GM13976 (cell line): ENCODE data around the gene IRS2.

Experiments
- DNase-seq: peaks from one replicate; pipeline ENCODE4 v3.0.0; 2012; ENCODE audit warnings: low spot score
- in situ Hi-C: fragments of 300-500 bp; cut with MboI; formaldehyde crosslinking; loops from one replicate; pipeline ENCODE4 v1.12.0; 2022; ENCODE audit warnings: low sequenced_read_pairs, mixed read lengths, inconsistent platforms; ENCODE audit not compliant: unreplicated experiment
- TF ChIP-seq, protein P1 (sequence below): IDR thresholded peaks from 2 replicates; pipeline ENCODE4 v1.5.1; 2012; ENCODE audit warnings: borderline replicate concordance, mild to moderate bottlenecking; ENCODE audit not compliant: insufficient read depth; ENCODE audit errors: extremely low read depth, missing control alignments, control extremely low read depth

IRS2 gene

DNA sequence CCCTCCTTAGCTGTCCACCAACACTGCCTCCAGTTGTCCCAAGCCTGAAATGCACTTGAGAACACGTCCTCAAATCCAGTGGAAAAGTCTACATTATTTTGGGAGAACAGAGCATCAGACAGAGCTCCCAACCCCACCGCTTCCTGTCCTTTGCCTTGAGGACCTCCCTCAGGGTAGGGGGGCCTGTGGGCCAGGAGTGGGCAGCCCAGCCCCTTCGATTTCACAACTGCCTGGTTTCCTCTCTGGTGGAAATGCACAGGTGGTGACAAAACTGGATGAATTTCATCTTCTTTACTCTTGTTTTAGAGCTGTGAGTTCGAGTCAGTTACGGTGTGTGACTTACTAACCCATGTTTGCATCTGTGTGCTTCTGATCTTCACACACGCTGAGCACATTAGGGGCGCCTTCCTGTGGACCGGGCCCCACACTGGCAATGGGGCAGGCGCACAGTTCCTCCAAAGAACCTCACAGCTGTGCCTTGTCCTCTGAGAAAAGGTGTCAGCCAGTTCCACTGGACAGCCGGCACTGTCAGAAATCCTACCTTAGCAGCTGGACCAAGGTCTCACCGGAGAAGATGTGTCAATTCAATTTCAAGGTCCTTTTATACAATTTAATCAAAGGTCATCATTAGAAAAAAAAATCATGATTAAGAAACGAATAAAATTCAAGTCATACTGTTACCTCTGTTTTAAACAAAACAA, 80.2 kb downstream of the IRS2 start:
- in situ Hi-C loops = no loop called here
- DNase-seq = no peak
- TF ChIP-seq, protein P1, sequence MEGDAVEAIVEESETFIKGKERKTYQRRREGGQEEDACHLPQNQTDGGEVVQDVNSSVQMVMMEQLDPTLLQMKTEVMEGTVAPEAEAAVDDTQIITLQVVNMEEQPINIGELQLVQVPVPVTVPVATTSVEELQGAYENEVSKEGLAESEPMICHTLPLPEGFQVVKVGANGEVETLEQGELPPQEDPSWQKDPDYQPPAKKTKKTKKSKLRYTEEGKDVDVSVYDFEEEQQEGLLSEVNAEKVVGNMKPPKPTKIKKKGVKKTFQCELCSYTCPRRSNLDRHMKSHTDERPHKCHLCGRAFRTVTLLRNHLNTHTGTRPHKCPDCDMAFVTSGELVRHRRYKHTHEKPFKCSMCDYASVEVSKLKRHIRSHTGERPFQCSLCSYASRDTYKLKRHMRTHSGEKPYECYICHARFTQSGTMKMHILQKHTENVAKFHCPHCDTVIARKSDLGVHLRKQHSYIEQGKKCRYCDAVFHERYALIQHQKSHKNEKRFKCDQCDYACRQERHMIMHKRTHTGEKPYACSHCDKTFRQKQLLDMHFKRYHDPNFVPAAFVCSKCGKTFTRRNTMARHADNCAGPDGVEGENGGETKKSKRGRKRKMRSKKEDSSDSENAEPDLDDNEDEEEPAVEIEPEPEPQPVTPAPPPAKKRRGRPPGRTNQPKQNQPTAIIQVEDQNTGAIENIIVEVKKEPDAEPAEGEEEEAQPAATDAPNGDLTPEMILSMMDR = no peak

DNA sequence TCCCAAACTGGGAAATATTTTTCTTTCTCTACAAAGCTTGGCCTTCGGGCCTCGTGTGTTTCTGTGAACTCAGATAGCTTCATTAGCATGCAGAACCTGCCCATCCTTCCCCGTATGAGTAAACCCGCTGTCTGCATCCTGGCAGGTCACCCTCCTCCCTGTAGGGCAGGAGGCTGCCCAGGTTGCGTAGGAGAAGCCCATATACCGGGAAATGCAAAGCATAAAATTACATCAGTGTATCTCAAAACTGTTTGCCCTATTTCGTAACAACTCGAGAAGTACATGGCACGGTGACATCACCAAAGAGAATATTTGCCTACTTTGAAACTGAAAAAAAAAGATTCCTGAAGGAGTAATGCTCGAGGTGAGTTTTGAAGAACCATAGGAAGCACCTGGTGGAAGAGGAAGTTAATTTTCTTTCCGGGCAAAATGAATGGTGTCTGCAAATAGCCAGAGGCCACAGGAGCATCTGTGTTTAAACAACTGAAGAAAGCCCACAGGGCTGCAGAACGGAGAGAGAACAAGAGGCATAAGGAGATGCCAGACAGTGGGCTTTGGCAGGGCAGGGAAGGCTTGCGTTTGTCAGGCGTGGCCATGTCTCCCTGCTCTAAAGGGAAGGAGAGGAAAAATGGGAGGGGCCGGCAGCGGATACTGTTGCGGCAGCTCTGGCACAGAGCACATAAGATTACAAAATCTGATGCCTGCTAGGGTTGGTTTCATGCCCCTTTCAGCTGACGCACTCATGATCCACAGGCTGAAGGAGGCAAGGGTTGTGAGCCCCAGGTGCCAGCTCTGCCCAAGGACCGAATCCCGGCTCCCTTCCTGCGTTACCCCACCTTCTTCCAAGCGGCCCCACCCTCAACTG, 81.4 kb downstream of the IRS2 start:
- TF ChIP-seq, protein P1 = no peak
- in situ Hi-C loops = no loop called here
- DNase-seq = no peak

DNA sequence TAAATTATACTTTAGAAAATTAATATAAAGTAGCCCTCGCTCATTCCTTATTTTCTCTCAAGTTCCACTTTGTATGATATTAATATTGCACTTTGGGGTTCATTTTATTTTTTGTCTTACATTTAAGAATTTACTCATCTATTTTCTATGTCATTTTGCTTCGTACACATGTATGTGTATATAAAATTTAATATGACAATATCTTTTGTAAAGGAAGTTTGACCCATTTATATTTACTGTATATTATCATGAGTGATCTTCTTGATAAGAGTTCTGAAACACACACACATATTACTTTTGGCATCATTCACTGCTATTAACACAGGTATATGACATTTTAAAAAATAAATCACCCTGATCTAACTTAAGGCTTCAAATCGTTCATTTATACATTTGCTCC, 83.1 kb downstream of the IRS2 start:
- TF ChIP-seq, protein P1 = no peak
- in situ Hi-C loops = no loop called here
- DNase-seq = no peak
